Adrenal gland (tissue), 5 donors: ENCODE data around the gene SLC12A6.

Experiments
- CTCF ChIP-seq, 6 experiments: fragments of 450-650 bp in 4 of 6; fragments of 200-600 bp in 2 of 6; sonication (generic) in 1 of 6; IDR thresholded peaks; 1 replicate in 5 of 6; 2 replicates in 1 of 6; pipeline versions ENCODE4 v1.5.1 to v1.8.0; 2016 to 2021; ENCODE audit warnings: antibody characterized with exemption in 6 of 6, mild to moderate bottlenecking in 2 of 6, moderate library complexity in 1 of 6
- POLR2A ChIP-seq, 2 donors: fragments of 450-650 bp; IDR thresholded peaks; one replicate each; pipeline ENCODE4 v1.6.1; 2017; ENCODE audit warnings: antibody characterized with exemption in 2 of 2, mild to moderate bottlenecking in 2 of 2, moderate library complexity in 1 of 2
- donor health status: DM: no; HTN: no; CAD: no.

- TF ChIP-seq CTCF (IDR thresholded peaks at IDR 0.05) (no peak), POLR2A (IDR thresholded peaks at IDR 0.05) (no peak)
These were observed 133.6 kb downstream of the SLC12A6 start for GRCh38 chr15:34203936-34204335.
